Heart left ventricle (tissue), 16 donors: ENCODE results near the gene TOX2. TPM values are rescaled to one million over a fixed set of nuclear protein-coding genes. Genes with fewer than 3 reads are reported as not detected.
A peak's percentile ranks its signal among the peaks of the same experiment; 100 is the strongest.

Experiments used
- ATAC-seq, 4 donors: fragments of 200-7000 bp; cut with Tn5 transposase; one replicate each; pipeline ENCODE4 v1.9.1; 2020 to 2022; ENCODE audit warnings: moderate library complexity in 4 of 4, mild to moderate bottlenecking in 3 of 4, moderate number of reproducible peaks in 1 of 4
- DNase-seq, 5 donors: peaks; one replicate each; pipeline ENCODE4 v3.0.0-alpha.2; 2020
- H3K27ac ChIP-seq, 12 donors: fragments of 200-600 bp; sonication (generic) in 4 of 12; one replicate each; pipeline versions ENCODE4 v1.5.0 to v1.8.0; 2016 to 2022; ENCODE audit warnings: mild to moderate bottlenecking in 2 of 12
- H3K27me3 ChIP-seq, 9 donors: fragments of 200-600 bp; sonication (generic) in 2 of 9; one replicate each; pipeline versions ENCODE4 v1.5.1 to v1.8.0; 2016 to 2022; ENCODE audit warnings: mild to moderate bottlenecking in 3 of 9
- H3K36me3 ChIP-seq, 9 donors: fragments of 200-600 bp; sonication (generic) in 2 of 9; one replicate each; pipeline versions ENCODE4 v1.5.0 to v1.8.0; 2018 to 2022; ENCODE audit warnings: mild to moderate bottlenecking in 2 of 9
- H3K4me1 ChIP-seq, 12 donors: fragments of 200-600 bp; sonication (generic) in 4 of 12; one replicate each; pipeline versions ENCODE4 v1.5.0 to v1.8.0; 2016 to 2022; ENCODE audit warnings: mild to moderate bottlenecking in 3 of 12
- H3K4me3 ChIP-seq, 12 donors: fragments of 200-600 bp; sonication (generic) in 4 of 12; one replicate each; pipeline versions ENCODE4 v1.5.0 to v1.8.0; 2017 to 2022; ENCODE audit warnings: mild to moderate bottlenecking in 9 of 12, moderate library complexity in 4 of 12
- H3K9me3 ChIP-seq, 12 donors: fragments of 200-600 bp; sonication (generic) in 4 of 12; one replicate each; pipeline versions ENCODE4 v1.5.0 to v1.8.0; 2016 to 2022; ENCODE audit warnings: mild to moderate bottlenecking in 1 of 12
- POLR2A ChIP-seq, 2 donors: fragments of 450-650 bp; IDR thresholded peaks; one replicate each; pipeline ENCODE4 v1.6.1; 2017; ENCODE audit warnings: antibody characterized with exemption in 2 of 2, mild to moderate bottlenecking in 2 of 2, moderate library complexity in 2 of 2
- WGBS, 4 donors: extraction: QIAGEN DNeasy Blood & Tissue Kit in 2 of 4; methylation state at CpG; one replicate each; pipeline versions ENCODE4 v1.1.5 to v1.1.7; 2013 to 2018; 5-methylcytosine and 5-hydroxymethylcytosine counted together
- intact Hi-C, 10 donors: fragments of 100-400 bp; cut with DNase I; formaldehyde crosslinking; loops; one replicate each; pipeline versions ENCODE4 v1.11.1 to v1.14.2; 2022
- polyA plus RNA-seq, 2 donors: library from polyadenylated mRNA; stranded (reverse); fragments of 200-250 nt; gene quantifications; one replicate each; pipeline ENCODE4 v1.2.3, GENCODE V29; 2013
- total RNA-seq, 9 donors: library from RNA; depleted of rRNA in 2 of 9; stranded (reverse); fragments of >200 nt in 2 of 9; fragmentation: NEBNext Ultra II Directional in 3 of 9; extraction: Animal tissue kit (Norgen Biotek cat#: 25700) in 3 of 9; gene quantifications; one replicate each; pipeline versions ENCODE4 v1.1.0 to v1.2.4, GENCODE V29; 2016 to 2023
- TF ChIP-seq, protein P1 (sequence below), 12 donors: fragments of 200-600 bp; sonication (generic) in 4 of 12; IDR thresholded peaks; one replicate each; pipeline versions ENCODE4 v1.5.0 to v1.8.0; 2018 to 2022; ENCODE audit warnings: antibody characterized with exemption in 12 of 12, mild to moderate bottlenecking in 5 of 12
- donor health status: ischemic (EF 13 %, LVEDD 7.1; RV severe dilation, severe dysfunction).
- donor health status: healthy with polysubstance abuse.
- donor health status: DM: no; HTN: yes; CAD: no.
- donor health status: DM: no; HTN: no; CAD: no.
- donor health status: ischemic (EF 25% LVEDD 6.9; RV normal size, moderate dysfunction).
- donor health status: ischemic (EF 25% LVEDD 5.7; RV mildly dilated, moderate dysfunction).
- donor health status: healthy.
- donor health status: DM: yes; HTN: yes; CAD: no.
- donor health status: ischemic (EF 35%, LVEDD 5.7; RV mildly dilated, moderate dysfunction).
- donor health status: nonischemic (EF 11% LVEDD 7.7; RV severe dilation, severe dysfunction).
- donor health status: DM: yes; HTN: yes; CAD: no.
- donor health status: PGD.
- donor health status: ischemic (EF 29% LVEDD 5.4; RV normal size, mild dysfunction).
- donor health status: nonischemic (EF 23%, LVEDD 6.1; RV moderate dilation, normal function).

The TOX2 gene
- total and polyA plus RNA-seq, 11 donors = 0.53 to 3.0 (median 0.91) TPM

DNA sequence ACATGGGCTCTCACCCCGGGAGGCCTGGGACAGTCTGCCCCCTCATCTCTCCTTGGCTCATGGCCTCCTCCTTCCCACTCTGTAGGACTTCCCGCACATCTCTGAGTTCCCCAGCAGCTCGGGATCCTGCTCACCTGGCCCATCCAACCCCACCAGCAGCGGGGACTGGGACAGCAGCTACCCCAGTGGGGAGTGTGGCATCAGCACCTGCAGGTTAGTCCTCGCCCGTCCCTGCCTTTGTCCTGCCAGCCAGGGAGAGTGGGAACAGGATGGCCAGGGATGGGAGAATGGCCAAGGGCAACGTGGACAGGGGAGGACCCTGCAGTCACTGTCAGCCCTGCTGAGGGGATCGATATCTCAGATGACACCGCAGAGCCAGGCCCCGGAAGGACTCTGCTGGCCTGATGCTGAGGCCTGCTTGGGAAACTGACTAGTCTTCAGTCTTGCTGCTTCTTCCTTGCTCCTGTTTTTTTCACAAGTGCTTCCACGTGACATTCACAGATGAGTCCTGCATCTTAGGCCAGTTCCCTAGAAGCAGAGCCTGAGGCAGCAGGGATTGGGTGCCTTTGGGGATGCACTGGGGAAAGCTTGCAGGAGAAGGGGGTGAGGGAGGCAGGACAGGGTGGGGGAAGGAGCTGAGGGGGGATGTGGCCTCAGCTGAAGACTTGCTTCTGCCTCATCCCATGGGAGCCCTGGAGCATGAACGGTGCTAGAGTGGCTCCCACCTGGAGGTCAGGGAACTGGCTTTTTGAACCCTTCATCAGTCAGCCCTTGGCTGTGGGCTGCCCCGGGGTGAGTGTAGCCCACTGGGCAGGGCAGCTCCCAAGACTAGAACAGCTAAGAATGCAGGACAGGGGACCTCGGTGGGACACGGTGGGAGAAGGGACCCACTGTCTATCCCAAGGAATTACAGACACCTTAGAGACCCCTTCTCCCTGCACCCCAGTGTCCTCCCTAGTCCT is 152.3 kb downstream of the TOX2 start:
- no peak overlapping the region for H3K27ac ChIP-seq
- DNase-seq (no peak), ATAC-seq (no peak)
- no peaks in the 10 kb centered on the region for H3K27me3 ChIP-seq
- no peak for TF ChIP-seq POLR2A (IDR thresholded peaks at IDR 0.05)
- TF ChIP-seq, protein P1, sequence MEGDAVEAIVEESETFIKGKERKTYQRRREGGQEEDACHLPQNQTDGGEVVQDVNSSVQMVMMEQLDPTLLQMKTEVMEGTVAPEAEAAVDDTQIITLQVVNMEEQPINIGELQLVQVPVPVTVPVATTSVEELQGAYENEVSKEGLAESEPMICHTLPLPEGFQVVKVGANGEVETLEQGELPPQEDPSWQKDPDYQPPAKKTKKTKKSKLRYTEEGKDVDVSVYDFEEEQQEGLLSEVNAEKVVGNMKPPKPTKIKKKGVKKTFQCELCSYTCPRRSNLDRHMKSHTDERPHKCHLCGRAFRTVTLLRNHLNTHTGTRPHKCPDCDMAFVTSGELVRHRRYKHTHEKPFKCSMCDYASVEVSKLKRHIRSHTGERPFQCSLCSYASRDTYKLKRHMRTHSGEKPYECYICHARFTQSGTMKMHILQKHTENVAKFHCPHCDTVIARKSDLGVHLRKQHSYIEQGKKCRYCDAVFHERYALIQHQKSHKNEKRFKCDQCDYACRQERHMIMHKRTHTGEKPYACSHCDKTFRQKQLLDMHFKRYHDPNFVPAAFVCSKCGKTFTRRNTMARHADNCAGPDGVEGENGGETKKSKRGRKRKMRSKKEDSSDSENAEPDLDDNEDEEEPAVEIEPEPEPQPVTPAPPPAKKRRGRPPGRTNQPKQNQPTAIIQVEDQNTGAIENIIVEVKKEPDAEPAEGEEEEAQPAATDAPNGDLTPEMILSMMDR (IDR thresholded peaks at IDR 0.05) = no peak
- no peaks in the 10 kb centered on the region for H3K36me3 ChIP-seq
- H3K9me3 ChIP-seq = no peaks in the 10 kb centered on the region
- 85 to 86% (median 85%) methylated on average over 12 to 15 of the region's 15 CpGs for WGBS, 4 donors
- intact Hi-C loops = no loop called here
- no peak overlapping the region for H3K4me3 ChIP-seq
- H3K4me1 ChIP-seq = peaks cover 0 to 25% (median 0%) of the 10 kb centered on the region in 12 donors

DNA sequence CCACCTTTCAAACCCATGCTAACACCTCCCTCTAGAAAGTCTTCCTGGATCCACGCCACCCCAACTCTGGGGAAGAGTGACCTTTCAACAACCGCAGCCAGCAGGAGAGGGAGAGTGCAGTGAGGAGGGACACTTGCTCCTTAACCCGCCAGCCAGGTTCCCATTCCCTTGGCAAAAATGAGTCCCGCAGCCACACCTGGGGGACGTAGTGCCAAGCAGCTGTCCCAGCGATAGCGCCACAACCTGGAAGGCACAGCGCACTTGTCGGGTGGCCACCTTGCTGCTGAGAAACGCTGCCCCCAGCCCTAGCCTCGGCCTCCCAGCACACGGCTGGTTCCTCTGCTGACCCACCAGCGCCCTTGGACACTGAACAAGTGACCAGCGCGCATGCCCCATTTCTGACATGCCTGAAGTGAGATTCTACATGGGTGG is 153.0 kb downstream of the TOX2 start:
- intact Hi-C loops = no loop called here
- no peaks in the 10 kb centered on the region for H3K9me3 ChIP-seq
- TF ChIP-seq, protein P1 (IDR thresholded peaks at IDR 0.05) = no peak
- TF ChIP-seq POLR2A (IDR thresholded peaks at IDR 0.05) = no peak
- H3K4me1 ChIP-seq = peaks cover 0 to 25% (median 0%) of the 10 kb centered on the region in 12 donors
- no peaks in the 10 kb centered on the region for H3K27me3 ChIP-seq
- H3K27ac ChIP-seq = no peak overlapping the region
- DNase-seq (peak in 1 of 5 donors; percentile 21), ATAC-seq (peak in 1 of 4 donors; percentile 20)
- WGBS, 4 donors = 88 to 95% (median 91%) methylated on average over 15 of the region's 15 CpGs
- H3K4me3 ChIP-seq = no peak overlapping the region
- no peaks in the 10 kb centered on the region for H3K36me3 ChIP-seq

DNA sequence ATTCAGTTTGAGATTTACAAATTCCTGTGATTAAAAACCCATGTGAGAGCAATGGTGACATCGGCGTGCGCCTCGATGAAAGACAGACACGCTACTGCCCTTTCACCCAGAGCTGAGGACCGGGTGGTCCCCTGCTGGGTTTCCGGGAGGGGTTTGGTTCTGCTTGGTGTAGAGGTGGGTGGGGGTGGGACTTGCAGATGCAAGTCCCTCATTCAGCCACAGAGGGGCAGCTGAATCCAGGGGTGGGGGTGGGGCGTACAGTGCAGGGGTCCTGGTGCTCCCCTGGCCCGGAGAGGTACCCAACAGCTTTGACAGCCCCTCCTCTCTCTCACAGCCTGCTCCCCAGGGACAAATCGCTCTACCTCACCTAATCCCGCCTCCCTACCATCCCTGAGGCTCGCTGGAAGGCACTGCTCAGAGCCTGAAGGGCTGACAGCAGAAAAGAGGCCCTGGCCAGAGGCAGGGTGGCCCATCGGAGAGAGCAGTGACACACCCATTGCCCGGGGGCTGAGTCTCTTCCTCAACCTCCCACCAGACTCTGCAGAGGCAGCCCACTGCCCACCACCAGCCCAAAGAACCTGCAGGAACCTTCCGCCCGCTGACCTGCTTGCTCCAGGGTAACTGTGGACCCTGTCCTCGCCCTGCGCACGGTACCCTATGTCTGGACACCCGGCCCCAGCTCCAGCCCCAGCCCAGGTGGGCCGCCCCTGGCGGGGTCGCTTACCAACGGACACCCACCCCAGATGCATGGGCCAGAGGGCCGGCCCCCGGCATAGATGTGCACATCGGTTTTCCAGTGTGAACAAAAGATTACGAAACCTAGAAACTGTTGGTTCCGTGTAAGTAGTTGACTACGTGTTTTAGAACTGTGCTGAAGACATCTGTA is 153.9 kb downstream of the TOX2 start:
- DNase-seq (peak in 2 of 5 donors; percentile 26 to 68), ATAC-seq (no peak)
- WGBS, 4 donors = 80 to 89% (median 84%) methylated on average over 24 to 30 of the region's 30 CpGs
- H3K4me3 ChIP-seq = peak overlapping the region in 1 of 12 donors; percentile 34
- H3K9me3 ChIP-seq = no peaks in the 10 kb centered on the region
- intact Hi-C loops = no loop called here
- peaks cover 0 to 32% (median 0%) of the 10 kb centered on the region in 12 donors for H3K4me1 ChIP-seq
- H3K27ac ChIP-seq = peak overlapping the region in 1 of 12 donors; percentile 76
- TF ChIP-seq, protein P1 (IDR thresholded peaks at IDR 0.05) = no peak
- no peak for TF ChIP-seq POLR2A (IDR thresholded peaks at IDR 0.05)
- H3K36me3 ChIP-seq = no peaks in the 10 kb centered on the region
- peaks cover 0 to 7% (median 0%) of the 10 kb centered on the region in 9 donors for H3K27me3 ChIP-seq
